Smooth muscle cell (in vitro differentiated cells): ENCODE measurements around the gene DUSP14. TPM values are rescaled to one million over a fixed set of nuclear protein-coding genes. Genes with fewer than 3 reads are reported as not detected.
"Not testable (repeated sequence)": the region's sequence is repeated elsewhere in the genome, so short reads cannot be mapped to it uniquely, and the experiment has no call there.

Experiments
- DNase-seq: peaks from one replicate; lab custom pipeline; 2025; ENCODE audit not compliant: unreplicated experiment; lab: John Stamatoyannopoulos, UW
- H2AFZ ChIP-seq: fragments of 200-600 bp; sonication (generic); 2 replicates; pipeline ENCODE4 v1.6.0; 2016; ENCODE audit warnings: antibody characterized with exemption, low read depth, mild to moderate bottlenecking
- H3F3A ChIP-seq: fragments of 200-600 bp; sonication (generic); 2 replicates; pipeline ENCODE4 v1.6.0; 2017; ENCODE audit warnings: antibody characterized with exemption, low read depth
- H3K27ac ChIP-seq: fragments of 200-600 bp; sonication (generic); 2 replicates; pipeline ENCODE4 v1.5.1; 2016; ENCODE audit warnings: low read depth, mild to moderate bottlenecking
- H3K27me3 ChIP-seq: fragments of 200-600 bp; sonication (generic); 2 replicates; pipeline ENCODE4 v1.6.1; 2016; ENCODE audit warnings: low read depth, mild to moderate bottlenecking
- H3K36me3 ChIP-seq: fragments of 200-600 bp; sonication (generic); 2 replicates; pipeline ENCODE4 v1.5.1; 2016; ENCODE audit warnings: low read depth
- H3K4me1 ChIP-seq: fragments of 200-600 bp; sonication (generic); 2 replicates; pipeline ENCODE4 v1.5.1; 2016; ENCODE audit warnings: low read depth
- H3K4me2 ChIP-seq: fragments of 200-600 bp; sonication (generic); 2 replicates; pipeline ENCODE4 v1.6.0; 2016; ENCODE audit warnings: mild to moderate bottlenecking
- H3K4me3 ChIP-seq: fragments of 200-600 bp; sonication (generic); 2 replicates; pipeline ENCODE4 v1.5.1; 2016; ENCODE audit warnings: mild to moderate bottlenecking
- H3K79me2 ChIP-seq: fragments of 200-600 bp; sonication (generic); 2 replicates; pipeline ENCODE4 v1.6.0; 2016; ENCODE audit warnings: low read depth, mild to moderate bottlenecking
- H3K9ac ChIP-seq: fragments of 200-600 bp; sonication (generic); 2 replicates; pipeline ENCODE4 v1.6.0; 2016; ENCODE audit warnings: low read depth
- H3K9me3 ChIP-seq: fragments of 200-600 bp; sonication (generic); replicated peaks from 2 replicates; pipeline ENCODE4 v1.5.1; 2016; ENCODE audit warnings: low read depth
- H4K20me1 ChIP-seq: fragments of 200-600 bp; sonication (generic); 2 replicates; pipeline ENCODE4 v1.6.0; 2016; ENCODE audit warnings: low read depth
- CTCF ChIP-seq: fragments of 200-600 bp; sonication (generic); IDR thresholded peaks from 2 replicates; pipeline ENCODE4 v1.5.1; 2017; ENCODE audit warnings: borderline replicate concordance, mild to moderate bottlenecking, antibody characterized with exemption; ENCODE audit not compliant: insufficient read depth, poor library complexity, severe bottlenecking
- WGBS: methylation state at CpG from one replicate; pipeline ENCODE4 v1.1.7; 2016; ENCODE audit warnings: low lambda C conversion rate; 5-methylcytosine and 5-hydroxymethylcytosine counted together
- polyA plus RNA-seq: library from polyadenylated mRNA; unstranded; fragments of >200 nt; fragmentation: Nextera tagmentation; extraction: Ambion mirVana; gene quantifications from 2 replicates; pipeline ENCODE4 v1.2.1, GENCODE V29; 2016
- total RNA-seq: library from RNA; depleted of rRNA; stranded (reverse); fragments of >200 nt; gene quantifications from 2 replicates; pipeline ENCODE4 v1.2.3, GENCODE V29; 2014

The DUSP14 gene
- total and polyA plus RNA-seq, 2 experiments from 2014 or later: 40.4 to 47.1 TPM

- Histone ChIP-seq H3K9ac (no peak overlapping the region), H2AFZ (no peak overlapping the region), H3K4me2 (no peak overlapping the region), H3K79me2 (peaks cover 84% of the 10 kb centered on the region), H3K4me3 (no peak overlapping the region), H3F3A (no peaks in the 10 kb centered on the region), H3K27ac (no peak overlapping the region), H3K27me3 (no peaks in the 10 kb centered on the region), H4K20me1 (peaks cover 91% of the 10 kb centered on the region), H3K4me1 (no peaks in the 10 kb centered on the region), H3K9me3 (no peaks in the 10 kb centered on the region), H3K36me3 (no peaks in the 10 kb centered on the region)
- WGBS: 71% methylated on average over 10 of the region's 10 CpGs
- TF ChIP-seq CTCF: peak; percentile 17
- DNase-seq: no peak
These were observed 17.0 kb downstream of the DUSP14 start for GRCh38 chr17:37506678-37507077.

DNA sequence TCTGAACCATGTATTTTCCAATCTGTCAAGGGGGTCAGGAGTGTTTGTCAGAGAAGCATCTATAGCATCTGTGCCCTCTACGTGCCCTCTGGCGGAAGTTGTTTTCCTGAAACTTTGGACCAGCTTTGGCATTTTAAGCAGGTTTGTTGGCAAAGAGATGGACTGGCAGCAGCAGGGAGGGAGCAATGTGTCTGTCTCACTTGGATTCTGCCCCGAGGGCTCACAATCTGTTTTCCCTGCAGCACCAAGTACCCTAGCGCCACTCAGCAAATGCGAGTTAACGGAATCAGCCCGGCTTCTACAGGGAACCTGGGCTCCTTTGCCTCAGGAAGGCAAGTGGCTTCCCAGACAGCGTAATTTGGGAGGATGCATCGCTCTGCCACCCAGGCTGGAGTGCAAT, 17.4 kb downstream of the DUSP14 start:
- no peak for DNase-seq
- peaks cover 80% of the 10 kb centered on the region for H3K79me2 ChIP-seq
- peaks cover 90% of the 10 kb centered on the region for H4K20me1 ChIP-seq
- H3K36me3 ChIP-seq: no peaks in the 10 kb centered on the region
- no peaks in the 10 kb centered on the region for H3K4me1 ChIP-seq
- H3K9me3 ChIP-seq: no peaks in the 10 kb centered on the region
- no peaks in the 10 kb centered on the region for H3F3A ChIP-seq
- no peak overlapping the region for H3K9ac ChIP-seq
- H3K27ac ChIP-seq: no peak overlapping the region
- H3K4me2 ChIP-seq: no peak overlapping the region
- H3K27me3 ChIP-seq: no peaks in the 10 kb centered on the region
- no peak overlapping the region for H2AFZ ChIP-seq
- H3K4me3 ChIP-seq: no peak overlapping the region
- 96% methylated on average over 9 of the region's 9 CpGs for WGBS
- TF ChIP-seq CTCF: no peak

- H2AFZ ChIP-seq: no peak overlapping the region
- no peaks in the 10 kb centered on the region for H3K9me3 ChIP-seq
- H3K79me2 ChIP-seq: peaks cover 57% of the 10 kb centered on the region
- no peak overlapping the region for H3K27ac ChIP-seq
- no peaks in the 10 kb centered on the region for H3K27me3 ChIP-seq
- DNase-seq: no peak
- no peak for TF ChIP-seq CTCF
- H3F3A ChIP-seq: no peaks in the 10 kb centered on the region
- WGBS: 96% methylated on average over 17 of the region's 17 CpGs
- H3K4me2 ChIP-seq: no peak overlapping the region
- H4K20me1 ChIP-seq: peaks cover 84% of the 10 kb centered on the region
- H3K4me1 ChIP-seq: no peaks in the 10 kb centered on the region
- H3K9ac ChIP-seq: no peak overlapping the region
- no peak overlapping the region for H3K4me3 ChIP-seq
- peaks cover 5% of the 10 kb centered on the region for H3K36me3 ChIP-seq
These were observed 20.4 kb downstream of the DUSP14 start for GRCh38 chr17:37510056-37510455.

- H3K4me2 ChIP-seq, H3K36me3 ChIP-seq, H3K27me3 ChIP-seq, H3K4me3 ChIP-seq, H3K9ac ChIP-seq, H3F3A ChIP-seq, H2AFZ ChIP-seq, H3K27ac ChIP-seq, DNase-seq, H3K9me3 ChIP-seq, H3K4me1 ChIP-seq: not testable (repeated sequence)
- peaks cover 72% of the 10 kb centered on the region for H4K20me1 ChIP-seq
- peaks cover 41% of the 10 kb centered on the region for H3K79me2 ChIP-seq
- WGBS: 100% methylated on average over 1 of the region's 1 CpG
These were observed 22.0 kb downstream of the DUSP14 start for GRCh38 chr17:37511642-37512041.
